ENCODE measurements around the gene TRIM22. TPM values are rescaled to one million over a fixed set of nuclear protein-coding genes. Genes with fewer than 3 reads are reported as not detected.

Gene TRIM22
- total RNA-seq, 3 donors from 2014 or later (not counting 1 experiment from before 2014, with no cell fraction given), result 304 to 339 (median 334) TPM

DNA sequence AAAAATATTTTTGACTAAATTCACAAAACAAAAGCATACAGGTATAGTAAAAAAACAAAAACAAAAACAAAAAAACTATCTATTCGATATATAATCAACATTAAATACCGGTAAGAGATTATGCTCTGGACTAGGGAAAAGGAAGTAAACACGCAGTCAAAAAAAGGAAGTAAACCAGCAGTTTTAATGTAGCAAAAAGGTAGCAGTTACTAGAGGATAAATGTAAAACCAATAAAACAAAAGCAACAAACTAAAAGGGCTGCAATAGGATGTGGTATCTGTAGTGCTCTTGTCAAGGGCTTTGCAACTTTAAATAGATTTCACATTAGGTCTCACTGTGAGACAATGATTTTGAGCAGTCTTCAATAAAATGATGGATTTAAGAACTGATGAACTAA is 2.4 kb downstream of the TRIM22 start:
- intact Hi-C loops (cut with micrococcal nuclease), result no loop called here
- Histone ChIP-seq H3K36me3 (ENCODE audit: control insufficient read depth, insufficient read depth, low read length) (peaks cover 26% of the 10 kb centered on the region), H3K27me3 (ENCODE audit: control insufficient read depth, insufficient read depth, low read length) (no peaks in the 10 kb centered on the region), H3K27ac (ENCODE audit: low read length) (peak overlapping the region; percentile 92), H3K4me1 (ENCODE audit: control insufficient read depth, insufficient read depth, low read length) (peaks cover 22% of the 10 kb centered on the region), H3K4me3 (ENCODE audit: low read length) (peak overlapping the region; percentile 79), H3K9me3 (ENCODE audit: control insufficient read depth, insufficient read depth, low read length) (no peaks in the 10 kb centered on the region)
- H3K27me3 Mint-ChIP-seq (ENCODE audit: low read depth in 2 of 2), result no peaks in the 10 kb centered on the region
- peaks cover 10% of the 10 kb centered on the region for H3K36me3 Mint-ChIP-seq
- DNase-seq (peak in 1 of 2 donors; percentile 32), ATAC-seq (peak; percentile 18 to 41 (median 39))
- H3K9me3 Mint-ChIP-seq, result no peaks in the 10 kb centered on the region
- H3K4me1 Mint-ChIP-seq, result peaks cover 64 to 73% of the 10 kb centered on the region in 2 donors
- WGBS (ENCODE audit: insufficient coverage), result no CpG with 5 or more reads among the region's 3 CpGs
- H3K27ac Mint-ChIP-seq, result peak overlapping the region; percentile 96 to 97
- H3K4me3 Mint-ChIP-seq, result peak overlapping the region; percentile 97
- TF ChIP-seq, protein P1, sequence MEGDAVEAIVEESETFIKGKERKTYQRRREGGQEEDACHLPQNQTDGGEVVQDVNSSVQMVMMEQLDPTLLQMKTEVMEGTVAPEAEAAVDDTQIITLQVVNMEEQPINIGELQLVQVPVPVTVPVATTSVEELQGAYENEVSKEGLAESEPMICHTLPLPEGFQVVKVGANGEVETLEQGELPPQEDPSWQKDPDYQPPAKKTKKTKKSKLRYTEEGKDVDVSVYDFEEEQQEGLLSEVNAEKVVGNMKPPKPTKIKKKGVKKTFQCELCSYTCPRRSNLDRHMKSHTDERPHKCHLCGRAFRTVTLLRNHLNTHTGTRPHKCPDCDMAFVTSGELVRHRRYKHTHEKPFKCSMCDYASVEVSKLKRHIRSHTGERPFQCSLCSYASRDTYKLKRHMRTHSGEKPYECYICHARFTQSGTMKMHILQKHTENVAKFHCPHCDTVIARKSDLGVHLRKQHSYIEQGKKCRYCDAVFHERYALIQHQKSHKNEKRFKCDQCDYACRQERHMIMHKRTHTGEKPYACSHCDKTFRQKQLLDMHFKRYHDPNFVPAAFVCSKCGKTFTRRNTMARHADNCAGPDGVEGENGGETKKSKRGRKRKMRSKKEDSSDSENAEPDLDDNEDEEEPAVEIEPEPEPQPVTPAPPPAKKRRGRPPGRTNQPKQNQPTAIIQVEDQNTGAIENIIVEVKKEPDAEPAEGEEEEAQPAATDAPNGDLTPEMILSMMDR (IDR thresholded peaks at IDR 0.05), result no peak

DNA sequence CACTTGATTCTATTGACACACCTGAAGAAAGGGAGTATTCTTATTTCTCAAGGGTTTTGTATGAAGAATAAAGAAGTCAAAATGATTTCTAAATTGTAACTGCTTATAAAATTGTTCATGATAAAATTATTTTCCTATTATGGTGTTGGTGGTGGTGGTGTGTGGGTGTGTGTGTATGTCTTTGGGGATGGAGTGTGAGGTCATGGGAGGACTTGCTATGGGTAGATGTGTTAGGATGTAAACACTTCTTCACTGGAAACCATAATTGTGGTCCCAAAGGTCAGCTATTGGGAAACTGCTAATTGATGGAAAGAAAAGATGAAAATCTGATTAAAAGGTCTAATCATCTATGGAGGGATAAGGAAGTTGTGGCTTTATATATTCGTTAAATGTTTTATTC is 5.1 kb downstream of the TRIM22 start:
- H3K4me1 Mint-ChIP-seq, result peaks cover 72 to 75% of the 10 kb centered on the region in 2 donors
- H3K36me3 Mint-ChIP-seq, result peaks cover 10% of the 10 kb centered on the region
- intact Hi-C loops (cut with micrococcal nuclease), result no loop called here
- peak overlapping the region; percentile 61 for H3K4me3 Mint-ChIP-seq
- no peaks in the 10 kb centered on the region for H3K27me3 ChIP-seq (ENCODE audit: control insufficient read depth, insufficient read depth, low read length)
- no peaks in the 10 kb centered on the region for H3K27me3 Mint-ChIP-seq (ENCODE audit: low read depth in 2 of 2)
- no peaks in the 10 kb centered on the region for H3K9me3 Mint-ChIP-seq
- H3K9me3 ChIP-seq (ENCODE audit: control insufficient read depth, insufficient read depth, low read length), result no peaks in the 10 kb centered on the region
- peaks cover 46% of the 10 kb centered on the region for H3K36me3 ChIP-seq (ENCODE audit: control insufficient read depth, insufficient read depth, low read length)
- no peak overlapping the region for H3K4me3 ChIP-seq (ENCODE audit: low read length)
- 25% methylated on average over 1 of the region's 1 CpG for WGBS (ENCODE audit: insufficient coverage)
- ATAC-seq (peak in 2 of 3 donors; percentile 21 to 38), DNase-seq (no peak)
- TF ChIP-seq, protein P1 (IDR thresholded peaks at IDR 0.05), result no peak
- H3K27ac ChIP-seq (ENCODE audit: low read length), result no peak overlapping the region
- H3K4me1 ChIP-seq (ENCODE audit: control insufficient read depth, insufficient read depth, low read length), result peaks cover 15% of the 10 kb centered on the region
- peak overlapping the region; percentile 62 to 78 for H3K27ac Mint-ChIP-seq

DNA sequence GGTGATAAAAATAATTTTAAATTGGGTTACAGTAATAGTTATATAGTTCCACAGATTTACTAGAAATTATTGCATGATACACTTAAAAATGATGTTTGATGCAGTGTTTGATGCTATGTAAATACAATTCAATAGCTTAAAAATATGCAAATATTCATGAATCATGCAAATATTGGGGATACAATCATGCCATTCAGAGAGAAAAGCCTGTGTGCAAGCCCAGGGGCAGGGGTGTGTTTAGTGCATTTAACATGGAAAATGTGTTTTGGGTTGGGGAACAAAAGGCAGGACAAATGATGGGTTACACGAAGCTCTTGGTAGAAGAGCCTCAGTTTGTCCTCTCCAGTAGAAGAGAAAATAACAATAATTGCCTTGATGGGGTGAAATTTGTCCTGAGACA is 6.0 kb downstream of the TRIM22 start:
- ATAC-seq, result no peak
- Mint-ChIP-seq H3K9me3 (no peaks in the 10 kb centered on the region), H3K27me3 (ENCODE audit: low read depth in 2 of 2) (no peaks in the 10 kb centered on the region), H3K4me3 (no peak overlapping the region), H3K4me1 (peaks cover 69 to 71% of the 10 kb centered on the region in 2 donors), H3K27ac (peak overlapping the region; percentile 62 to 78), H3K36me3 (peaks cover 18% of the 10 kb centered on the region)
- Histone ChIP-seq H3K4me3 (ENCODE audit: low read length) (no peak overlapping the region), H3K4me1 (ENCODE audit: control insufficient read depth, insufficient read depth, low read length) (peaks cover 15% of the 10 kb centered on the region), H3K27ac (ENCODE audit: low read length) (no peak overlapping the region), H3K36me3 (ENCODE audit: control insufficient read depth, insufficient read depth, low read length) (peaks cover 52% of the 10 kb centered on the region), H3K27me3 (ENCODE audit: control insufficient read depth, insufficient read depth, low read length) (no peaks in the 10 kb centered on the region), H3K9me3 (ENCODE audit: control insufficient read depth, insufficient read depth, low read length) (no peaks in the 10 kb centered on the region)
- TF ChIP-seq, protein P1 (IDR thresholded peaks at IDR 0.05), result no peak
- DNase-seq, result no peak
- intact Hi-C loops (cut with micrococcal nuclease), result no loop called here
- WGBS (ENCODE audit: insufficient coverage), result 92% methylated on average over 1 of the region's 1 CpG

DNA sequence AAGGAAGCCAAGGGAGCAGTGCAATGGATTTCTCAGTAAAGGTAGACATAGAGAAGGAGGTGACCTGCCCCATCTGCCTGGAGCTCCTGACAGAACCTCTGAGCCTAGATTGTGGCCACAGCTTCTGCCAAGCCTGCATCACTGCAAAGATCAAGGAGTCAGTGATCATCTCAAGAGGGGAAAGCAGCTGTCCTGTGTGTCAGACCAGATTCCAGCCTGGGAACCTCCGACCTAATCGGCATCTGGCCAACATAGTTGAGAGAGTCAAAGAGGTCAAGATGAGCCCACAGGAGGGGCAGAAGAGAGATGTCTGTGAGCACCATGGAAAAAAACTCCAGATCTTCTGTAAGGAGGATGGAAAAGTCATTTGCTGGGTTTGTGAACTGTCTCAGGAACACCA is 6.6 kb downstream of the TRIM22 start:
- Histone ChIP-seq H3K27me3 (ENCODE audit: control insufficient read depth, insufficient read depth, low read length) (no peaks in the 10 kb centered on the region), H3K36me3 (ENCODE audit: control insufficient read depth, insufficient read depth, low read length) (peaks cover 56% of the 10 kb centered on the region), H3K9me3 (ENCODE audit: control insufficient read depth, insufficient read depth, low read length) (no peaks in the 10 kb centered on the region), H3K27ac (ENCODE audit: low read length) (no peak overlapping the region), H3K4me1 (ENCODE audit: control insufficient read depth, insufficient read depth, low read length) (peaks cover 15% of the 10 kb centered on the region), H3K4me3 (ENCODE audit: low read length) (no peak overlapping the region)
- Mint-ChIP-seq H3K4me3 (no peak overlapping the region), H3K9me3 (no peaks in the 10 kb centered on the region), H3K4me1 (peaks cover 69 to 71% of the 10 kb centered on the region in 2 donors), H3K36me3 (peaks cover 24% of the 10 kb centered on the region), H3K27ac (peak overlapping the region; percentile 62 to 78), H3K27me3 (ENCODE audit: low read depth in 2 of 2) (no peaks in the 10 kb centered on the region)
- intact Hi-C loops (cut with micrococcal nuclease), result no loop called here
- WGBS (ENCODE audit: insufficient coverage), result 99% methylated on average over 2 of the region's 2 CpGs
- TF ChIP-seq, protein P1 (IDR thresholded peaks at IDR 0.05), result no peak
- no peak for DNase-seq
- ATAC-seq, result no peak
